Neural cell (in vitro differentiated cells): ENCODE data around the gene TXLNG. TPM values are rescaled to one million over a fixed set of nuclear protein-coding genes. Genes with fewer than 3 reads are reported as not detected.
"Not testable (repeated sequence)": the region's sequence is repeated elsewhere in the genome, so short reads cannot be mapped to it uniquely, and the experiment has no call there.

ENCODE experiments used
- H2AFZ ChIP-seq: fragments of 200-600, 300-800 bp; sonication (generic), shearing (Covaris generic); 2 replicates; pipeline ENCODE4 v1.6.0; 2014; ENCODE audit warnings: low read depth, mild to moderate bottlenecking, antibody characterized with exemption, low read length, moderate library complexity
- H3F3A ChIP-seq: fragments of 200-600 bp; shearing (Covaris generic); 2 replicates; pipeline ENCODE4 v1.6.1; 2016; ENCODE audit warnings: mild to moderate bottlenecking, moderate library complexity, mixed read lengths, antibody characterized with exemption, low read length; ENCODE audit not compliant: insufficient read depth, poor library complexity, severe bottlenecking
- H3K27ac ChIP-seq: fragments of 200-600, 300-800 bp; sonication (generic), shearing (Covaris generic); 2 replicates; pipeline ENCODE4 v1.5.1; 2014; ENCODE audit warnings: mild to moderate bottlenecking, low read length, moderate library complexity
- H3K27me3 ChIP-seq: fragments of 300-800, 200-600 bp; sonication (generic), shearing (Covaris generic); 2 replicates; pipeline ENCODE4 v1.6.0; 2014; ENCODE audit warnings: mild to moderate bottlenecking, low read depth, low read length, moderate library complexity; ENCODE audit not compliant: insufficient read depth
- H3K36me3 ChIP-seq: fragments of 300-800, 200-600 bp; sonication (generic), shearing (Covaris generic); 2 replicates; pipeline ENCODE4 v1.5.1; 2014; ENCODE audit warnings: mild to moderate bottlenecking, antibody characterized with exemption, low read length, moderate library complexity; ENCODE audit not compliant: insufficient read depth
- H3K4me2 ChIP-seq: fragments of 300-800, 200-600 bp; sonication (generic), shearing (Covaris generic); 2 replicates; pipeline ENCODE4 v1.6.0; 2014; ENCODE audit warnings: mild to moderate bottlenecking, low read length
- H3K4me3 ChIP-seq: fragments of 300-800, 200-600 bp; sonication (generic), shearing (Covaris generic); 2 replicates; pipeline ENCODE4 v1.5.1; 2014; ENCODE audit warnings: mild to moderate bottlenecking, low read length, moderate library complexity
- H3K79me2 ChIP-seq: fragments of 200-600 bp; shearing (Covaris generic); replicated peaks from 2 replicates; pipeline ENCODE4 v1.6.0; 2014; ENCODE audit warnings: mild to moderate bottlenecking, low read length, moderate library complexity; ENCODE audit not compliant: insufficient read depth
- H3K9ac ChIP-seq: fragments of 300-800, 200-600 bp; sonication (generic), shearing (Covaris generic); 2 replicates; pipeline ENCODE4 v1.6.1; 2016; ENCODE audit warnings: mild to moderate bottlenecking, low read length, mixed read lengths
- H3K9me2 ChIP-seq: fragments of 200-600 bp; shearing (Covaris generic); 2 replicates; pipeline ENCODE4 v1.6.1; 2016; ENCODE audit warnings: mild to moderate bottlenecking, low read length, mixed read lengths; ENCODE audit not compliant: insufficient read depth
- H3K9me3 ChIP-seq: fragments of 200-600, 300-800 bp; sonication (generic), shearing (Covaris generic); 2 replicates; pipeline ENCODE4 v1.6.1; 2016; ENCODE audit warnings: mild to moderate bottlenecking, mixed run types, low read length, moderate library complexity, mixed read lengths
- H4K20me1 ChIP-seq: fragments of 200-600 bp; shearing (Covaris generic); 2 replicates; pipeline ENCODE4 v1.6.1; 2016; ENCODE audit warnings: mild to moderate bottlenecking, mixed run types; ENCODE audit not compliant: insufficient read depth
- EP300 ChIP-seq: fragments of 450-650 bp; conservative IDR thresholded peaks from 2 replicates; pipeline ENCODE4 v1.6.1; 2014; ENCODE audit warnings: antibody characterized with exemption, mild to moderate bottlenecking, moderate library complexity; ENCODE audit not compliant: poor library complexity, severe bottlenecking
- EZH2 ChIP-seq: fragments of 200-600, 300-800 bp; shearing (Covaris generic), sonication (generic); IDR thresholded peaks from 2 replicates; pipeline ENCODE4 v1.6.1; 2014; ENCODE audit warnings: antibody characterized with exemption, low read length, borderline replicate concordance, mild to moderate bottlenecking; ENCODE audit not compliant: insufficient read depth, poor library complexity, severe bottlenecking
- MXI1 ChIP-seq: fragments of 450-650 bp; conservative IDR thresholded peaks from 2 replicates; pipeline ENCODE4 v1.6.1; 2014; ENCODE audit warnings: antibody characterized with exemption, mild to moderate bottlenecking; ENCODE audit not compliant: poor library complexity, severe bottlenecking
- POLR2AphosphoS5 ChIP-seq: IDR thresholded peaks from 2 replicates; pipeline ENCODE4 v1.6.1; 2012
- RAD21 ChIP-seq: fragments of 450-650 bp; conservative IDR thresholded peaks from 2 replicates; pipeline ENCODE4 v1.6.1; 2014; ENCODE audit warnings: antibody characterized with exemption, mild to moderate bottlenecking, moderate library complexity
- REST ChIP-seq: IDR thresholded peaks from 2 replicates; pipeline ENCODE4 v1.6.1; 2012; ENCODE audit warnings: borderline replicate concordance
- SMC3 ChIP-seq: fragments of 450-650 bp; conservative IDR thresholded peaks from 2 replicates; pipeline ENCODE4 v1.6.1; 2014; ENCODE audit warnings: antibody characterized with exemption, mild to moderate bottlenecking, moderate library complexity; ENCODE audit not compliant: poor library complexity
- TAF1 ChIP-seq: IDR thresholded peaks from 2 replicates; pipeline ENCODE4 v1.6.1; 2012; ENCODE audit warnings: low read depth
- polyA plus RNA-seq: library from polyadenylated mRNA; depleted of rRNA; stranded (reverse); fragments of >200 nt; gene quantifications from 2 replicates; pipeline ENCODE4 v1.2.3, GENCODE V29; 2014
- TF ChIP-seq, protein P1 (sequence below): fragments of 450-650 bp; IDR thresholded peaks from 2 replicates; pipeline ENCODE4 v1.5.1; 2014; ENCODE audit warnings: antibody characterized with exemption, mild to moderate bottlenecking, moderate library complexity; ENCODE audit not compliant: poor library complexity, severe bottlenecking

The TXLNG gene
- polyA plus RNA-seq, 1 donor from 2014 or later = 24.2 TPM

DNA sequence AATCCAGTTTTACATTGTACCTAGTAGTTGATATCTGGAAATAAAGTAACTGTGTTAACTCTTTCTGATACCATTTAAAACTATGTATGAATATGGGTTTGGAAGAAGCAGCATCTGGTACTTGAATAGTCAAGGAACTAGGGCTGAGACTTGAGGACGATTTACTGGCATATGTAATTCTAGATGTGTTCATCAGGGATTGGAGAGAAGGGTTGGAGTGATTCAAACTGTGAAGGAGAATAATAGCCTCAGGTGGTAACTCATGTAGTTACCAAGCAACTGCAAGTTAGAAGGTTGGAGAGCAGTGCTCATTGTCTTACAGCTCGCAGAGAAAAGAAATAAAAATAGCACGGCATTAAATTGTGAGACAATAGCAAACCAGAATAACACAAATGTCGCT is 29.5 kb upstream of the TXLNG start:
- Histone ChIP-seq H3K4me2 (no peak overlapping the region), H3K36me3 (no peaks in the 10 kb centered on the region), H2AFZ (no peak overlapping the region), H3F3A (no peaks in the 10 kb centered on the region), H3K9me2 (no peaks in the 10 kb centered on the region), H3K27me3 (no peaks in the 10 kb centered on the region), H3K9me3 (no peaks in the 10 kb centered on the region), H3K27ac (peak overlapping the region; percentile 12), H3K4me3 (no peak overlapping the region), H3K9ac (no peak overlapping the region), H3K79me2 (no peaks in the 10 kb centered on the region), H4K20me1 (no peaks in the 10 kb centered on the region)
- TF ChIP-seq POLR2AphosphoS5 (no peak), SMC3 (no peak), EZH2 (no peak), MXI1 (no peak), RAD21 (no peak), REST (no peak), TAF1 (no peak), EP300 (no peak)
- TF ChIP-seq, protein P1, sequence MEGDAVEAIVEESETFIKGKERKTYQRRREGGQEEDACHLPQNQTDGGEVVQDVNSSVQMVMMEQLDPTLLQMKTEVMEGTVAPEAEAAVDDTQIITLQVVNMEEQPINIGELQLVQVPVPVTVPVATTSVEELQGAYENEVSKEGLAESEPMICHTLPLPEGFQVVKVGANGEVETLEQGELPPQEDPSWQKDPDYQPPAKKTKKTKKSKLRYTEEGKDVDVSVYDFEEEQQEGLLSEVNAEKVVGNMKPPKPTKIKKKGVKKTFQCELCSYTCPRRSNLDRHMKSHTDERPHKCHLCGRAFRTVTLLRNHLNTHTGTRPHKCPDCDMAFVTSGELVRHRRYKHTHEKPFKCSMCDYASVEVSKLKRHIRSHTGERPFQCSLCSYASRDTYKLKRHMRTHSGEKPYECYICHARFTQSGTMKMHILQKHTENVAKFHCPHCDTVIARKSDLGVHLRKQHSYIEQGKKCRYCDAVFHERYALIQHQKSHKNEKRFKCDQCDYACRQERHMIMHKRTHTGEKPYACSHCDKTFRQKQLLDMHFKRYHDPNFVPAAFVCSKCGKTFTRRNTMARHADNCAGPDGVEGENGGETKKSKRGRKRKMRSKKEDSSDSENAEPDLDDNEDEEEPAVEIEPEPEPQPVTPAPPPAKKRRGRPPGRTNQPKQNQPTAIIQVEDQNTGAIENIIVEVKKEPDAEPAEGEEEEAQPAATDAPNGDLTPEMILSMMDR = no peak

DNA sequence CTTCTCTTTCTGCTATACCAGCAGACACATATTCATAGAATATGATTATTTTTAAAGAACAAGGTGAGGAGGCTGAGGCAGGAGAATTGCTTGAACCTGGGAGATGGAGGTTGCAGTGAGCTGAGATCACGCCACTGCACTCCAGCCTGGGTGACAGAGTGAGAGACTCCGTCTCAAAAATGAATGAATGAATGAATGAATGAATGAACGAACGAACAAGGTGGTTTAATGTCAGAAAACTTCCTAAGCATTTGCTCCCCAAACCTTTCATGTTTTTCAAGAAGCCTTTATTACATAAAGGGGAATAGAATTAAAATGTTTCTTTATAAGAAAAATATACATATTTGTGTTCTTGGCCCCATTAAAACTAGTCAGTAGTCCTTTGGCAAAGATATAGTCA is 24.8 kb upstream of the TXLNG start:
- H3K36me3 ChIP-seq, H2AFZ ChIP-seq, H3K9me2 ChIP-seq, H3F3A ChIP-seq, H3K4me2 ChIP-seq, H3K9ac ChIP-seq, H3K27me3 ChIP-seq, H3K79me2 ChIP-seq, H3K9me3 ChIP-seq, H4K20me1 ChIP-seq, H3K27ac ChIP-seq, H3K4me3 ChIP-seq: not testable (repeated sequence)

DNA sequence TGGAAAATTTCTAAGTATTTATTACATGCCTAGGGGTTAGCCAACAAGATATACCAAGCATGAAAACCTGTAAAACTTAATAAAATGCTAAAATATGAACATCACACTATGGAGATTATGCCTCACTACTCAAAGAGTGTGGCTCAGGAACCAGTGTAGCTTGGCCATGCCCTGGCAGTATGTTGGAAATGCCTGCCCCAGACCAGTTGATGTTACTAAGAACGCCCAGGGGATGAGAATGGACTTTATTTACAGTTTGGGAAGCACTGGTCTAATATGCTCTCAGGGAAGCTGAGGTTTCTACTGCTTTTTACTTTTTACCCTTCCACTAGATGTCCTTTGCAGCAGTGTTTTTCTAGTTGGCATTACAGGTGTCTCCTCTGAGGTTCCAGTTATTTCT is 23.7 kb upstream of the TXLNG start:
- TF ChIP-seq POLR2AphosphoS5 (no peak), REST (no peak), EP300 (no peak), TAF1 (no peak), RAD21 (no peak), MXI1 (no peak), SMC3 (no peak), EZH2 (no peak)
- TF ChIP-seq, protein P1 = no peak
- H3K79me2 ChIP-seq = no peaks in the 10 kb centered on the region

More for the DNA sequence above, 23.7 kb upstream of the TXLNG start:
- Histone ChIP-seq H3K4me2 (no peak overlapping the region), H3K4me3 (no peak overlapping the region), H3K9me2 (no peaks in the 10 kb centered on the region), H2AFZ (no peak overlapping the region), H3K27me3 (no peaks in the 10 kb centered on the region), H3K27ac (no peak overlapping the region), H3K36me3 (no peaks in the 10 kb centered on the region), H4K20me1 (no peaks in the 10 kb centered on the region), H3K9me3 (no peaks in the 10 kb centered on the region), H3K9ac (no peak overlapping the region), H3F3A (no peaks in the 10 kb centered on the region)
